NCI-H2227 (cell line): Measurements from ENCODE around the gene FAM209B.
"Not testable (repeated sequence)": the region's sequence is repeated elsewhere in the genome, so short reads cannot be mapped to it uniquely, and the experiment has no call there.

Experiments
- DNase-seq: peaks from one replicate; lab custom pipeline; 2025; ENCODE audit not compliant: unreplicated experiment; lab: John Stamatoyannopoulos, UW

The FAM209B gene

DNA sequence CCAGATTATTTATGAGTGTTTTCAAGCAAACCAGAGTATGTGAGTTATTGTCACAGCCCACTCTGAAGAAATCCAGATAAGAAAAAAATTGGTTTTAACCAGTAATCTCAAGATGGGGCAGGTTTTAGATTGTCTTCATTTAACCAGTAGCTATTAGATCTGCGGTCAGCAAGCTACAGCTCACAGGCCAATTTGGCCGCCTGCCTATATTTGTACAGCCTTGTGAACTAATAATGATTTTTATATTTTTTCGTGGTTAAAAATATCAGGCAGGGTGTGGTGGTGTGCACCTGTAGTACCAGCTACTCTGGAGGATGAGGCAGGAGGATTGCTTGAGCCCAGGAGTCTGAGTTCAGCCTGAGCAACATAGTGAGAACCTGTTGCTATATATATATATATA is 5.0 kb downstream of the FAM209B start:
- no peak for DNase-seq

DNA sequence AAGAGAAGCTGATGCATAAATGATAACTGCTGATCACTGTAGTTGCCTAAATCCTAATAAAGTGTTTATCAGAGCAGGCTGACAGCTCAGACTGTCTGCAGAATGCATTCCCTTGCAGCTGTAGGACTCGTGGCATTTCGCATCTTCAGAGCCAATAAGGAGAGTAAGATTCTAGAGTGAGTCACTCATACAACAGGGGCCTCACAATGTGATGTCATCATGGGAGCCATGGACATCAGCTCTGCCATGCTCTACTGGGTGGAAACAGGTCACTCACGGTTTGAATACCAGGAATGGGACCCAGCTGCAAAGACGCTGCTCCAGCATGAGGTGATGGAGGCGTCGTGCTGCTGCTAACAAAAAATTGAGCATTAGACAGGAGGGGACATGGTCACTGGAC is 7.4 kb downstream of the FAM209B start:
- DNase-seq, result no peak

DNA sequence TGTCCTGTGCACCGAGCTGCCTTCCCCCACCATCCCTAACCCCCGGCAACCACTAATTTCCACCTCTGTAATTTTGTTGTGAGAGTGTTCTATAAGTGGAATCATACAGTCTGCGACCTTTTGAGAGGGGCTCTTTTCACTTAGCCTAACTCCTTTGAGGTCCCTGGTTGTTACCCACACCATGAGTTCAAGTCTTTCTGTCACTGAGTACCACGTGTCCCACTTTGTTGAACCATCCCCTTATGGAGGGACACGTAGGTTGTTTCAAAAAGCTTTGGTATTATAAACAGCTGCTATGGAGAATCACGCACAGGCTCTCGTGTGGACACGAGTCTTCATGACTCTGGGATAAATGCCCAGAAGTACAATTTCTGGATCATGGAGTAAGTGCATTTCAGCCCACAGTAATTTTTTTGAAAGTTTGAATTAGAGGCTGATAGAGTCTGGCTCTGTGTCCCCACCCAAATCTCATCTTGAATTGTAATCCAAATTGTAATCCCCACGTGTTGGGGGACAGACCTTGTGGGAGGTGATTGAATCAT is 9.5 kb downstream of the FAM209B start:
- no peak for DNase-seq

DNA sequence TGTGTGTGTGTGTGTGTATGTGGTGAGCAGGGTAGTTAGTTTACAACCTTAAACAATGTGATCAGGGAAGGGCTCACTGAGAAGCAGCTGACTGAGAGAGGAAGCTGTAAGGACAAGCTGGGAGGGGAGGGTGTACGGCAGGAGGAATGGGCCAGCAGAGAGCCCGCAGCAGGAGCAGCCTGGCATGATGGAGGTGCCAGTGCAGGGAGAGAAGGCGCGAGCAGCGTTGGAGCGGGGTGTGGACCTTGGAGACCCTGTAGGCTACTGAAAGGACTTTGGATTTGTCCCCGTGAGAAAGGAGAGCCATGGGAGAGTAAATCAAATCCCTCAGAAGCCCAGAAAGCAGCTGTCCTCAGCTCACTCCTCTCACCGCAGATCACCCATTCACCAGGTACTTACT is 18.5 kb downstream of the FAM209B start:
- no peak for DNase-seq

DNA sequence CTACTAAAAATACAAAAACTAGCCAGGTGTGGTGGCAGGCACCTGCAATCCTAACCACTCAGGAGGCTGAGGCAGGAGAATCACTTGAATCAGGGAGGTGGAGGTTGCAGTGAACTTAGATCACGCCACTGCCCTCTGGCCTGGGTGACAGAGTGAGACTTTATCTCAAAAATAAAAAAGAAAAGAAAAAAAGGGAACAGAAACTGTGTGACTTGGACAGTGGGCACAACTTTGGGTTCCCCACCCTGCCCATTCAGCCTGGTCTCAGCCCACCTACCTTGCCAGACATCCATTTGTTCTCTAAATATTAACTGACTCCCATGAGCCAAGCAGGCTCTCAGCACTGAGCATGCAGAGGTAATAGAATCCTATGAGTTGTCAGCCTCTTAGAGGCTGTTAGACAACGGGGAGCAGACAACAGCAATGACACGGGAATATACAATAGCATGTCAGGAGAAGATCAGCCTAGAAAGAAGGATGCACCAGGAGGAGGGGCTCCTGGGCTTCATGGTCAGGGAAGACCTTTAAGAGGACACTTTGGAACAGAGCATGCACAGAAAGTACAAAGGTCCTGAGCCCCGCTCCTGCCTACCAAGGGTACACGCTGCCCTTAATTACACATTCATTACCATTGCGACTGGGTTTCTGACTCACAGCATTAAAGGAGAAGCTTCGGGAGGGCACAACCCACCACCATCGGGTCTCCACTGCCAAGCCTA is 20.0 kb downstream of the FAM209B start:
- DNase-seq, result no peak

DNA sequence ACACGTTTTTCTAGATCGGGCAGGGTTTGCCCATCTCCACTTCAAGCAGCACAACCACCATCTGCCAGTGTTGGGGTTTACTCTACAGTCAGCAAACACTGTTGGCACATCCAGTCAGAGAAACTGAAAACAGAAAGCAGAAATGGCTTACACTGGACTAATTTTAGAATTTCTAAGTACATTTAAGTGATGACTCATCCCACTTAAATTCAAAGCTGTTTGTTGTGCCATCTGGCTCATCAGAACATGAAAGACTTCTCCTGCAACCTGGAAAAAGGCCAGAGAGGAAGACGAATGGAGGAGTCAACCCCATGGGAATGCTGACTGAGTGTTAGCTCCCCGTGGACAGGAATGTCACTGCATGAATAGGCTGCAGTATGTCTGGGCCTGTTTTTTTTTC is 21.8 kb downstream of the FAM209B start:
- peak; percentile 73 for DNase-seq

DNA sequence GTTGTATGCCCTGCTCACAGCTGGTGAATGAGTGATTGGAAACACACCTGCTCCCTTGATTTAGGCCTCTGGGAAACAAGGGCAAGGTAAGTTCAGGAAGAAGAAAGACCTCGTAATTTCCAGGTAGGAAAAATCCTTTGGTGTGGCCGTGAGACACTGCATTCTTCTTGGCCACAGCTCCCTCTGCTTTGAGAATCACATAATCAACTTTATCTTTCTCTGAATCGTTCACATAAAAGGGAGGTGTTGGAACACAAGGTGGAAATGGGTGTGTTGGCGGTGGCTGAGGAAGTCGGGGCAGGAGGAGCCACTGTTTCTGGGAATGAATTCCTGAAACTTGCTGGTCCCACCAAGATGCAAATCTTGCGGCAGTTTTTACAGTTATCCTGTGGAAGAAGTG is 25.9 kb downstream of the FAM209B start:
- no peak for DNase-seq

DNA sequence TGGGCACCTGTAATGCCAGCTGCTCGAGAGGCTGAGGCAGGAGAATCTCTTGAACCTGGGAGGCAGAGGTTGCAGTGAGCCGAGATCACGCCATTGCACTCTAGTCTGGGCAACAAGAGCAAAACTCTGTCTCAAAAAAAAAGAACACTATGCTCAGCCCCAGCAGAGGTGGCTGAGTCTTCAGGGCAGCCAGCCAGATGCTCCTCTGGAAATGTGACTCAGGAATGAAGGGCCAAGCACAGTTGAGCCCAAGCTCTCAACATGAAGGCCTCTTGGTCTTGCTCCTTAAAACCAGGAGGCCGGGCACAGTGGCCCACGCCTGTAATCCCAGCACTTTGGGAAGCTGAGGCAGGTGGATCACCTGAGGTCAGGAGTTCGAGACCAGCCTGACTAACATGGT is 31.5 kb downstream of the FAM209B start:
- DNase-seq, result not testable (repeated sequence)

DNA sequence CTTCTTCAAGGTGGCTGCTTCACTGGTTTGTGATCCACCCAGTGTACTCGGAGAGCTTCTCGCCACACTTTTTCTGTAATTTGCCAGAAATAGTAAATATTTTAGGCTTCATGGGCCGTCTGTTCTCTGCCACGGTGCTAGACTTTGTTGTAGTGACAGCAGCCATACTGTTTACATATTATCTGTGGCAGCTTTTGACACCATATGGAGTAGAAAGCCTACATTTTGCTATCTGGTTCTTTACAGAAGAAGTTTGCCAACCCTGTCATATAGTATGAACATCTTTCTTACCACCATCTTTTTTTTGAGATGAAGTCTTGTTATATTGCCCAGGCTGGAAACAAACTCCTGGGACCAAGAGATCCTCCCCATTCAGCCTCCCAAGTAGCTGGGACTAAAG is 32.5 kb downstream of the FAM209B start:
- DNase-seq, result no peak

DNA sequence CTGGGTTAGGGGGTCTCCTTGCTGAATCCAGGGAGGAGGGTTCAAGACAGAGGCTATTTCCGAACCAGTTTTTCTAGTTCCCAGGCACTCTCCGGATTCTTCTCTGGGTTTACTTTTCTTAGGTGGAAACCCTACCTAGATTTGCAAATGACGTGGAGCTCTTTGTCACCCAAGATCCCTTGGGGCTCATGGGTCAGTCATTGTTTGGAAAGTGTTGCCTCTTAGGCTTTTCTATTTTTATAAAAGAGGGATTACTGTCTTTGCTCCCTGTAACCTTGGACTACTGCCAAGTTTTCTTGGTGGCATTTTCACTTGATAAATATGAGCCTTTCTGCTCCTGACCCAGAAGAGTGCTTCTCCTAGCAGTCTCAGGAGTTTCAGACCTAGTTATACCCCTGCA is 33.6 kb downstream of the FAM209B start:
- DNase-seq, result peak; percentile 73

DNA sequence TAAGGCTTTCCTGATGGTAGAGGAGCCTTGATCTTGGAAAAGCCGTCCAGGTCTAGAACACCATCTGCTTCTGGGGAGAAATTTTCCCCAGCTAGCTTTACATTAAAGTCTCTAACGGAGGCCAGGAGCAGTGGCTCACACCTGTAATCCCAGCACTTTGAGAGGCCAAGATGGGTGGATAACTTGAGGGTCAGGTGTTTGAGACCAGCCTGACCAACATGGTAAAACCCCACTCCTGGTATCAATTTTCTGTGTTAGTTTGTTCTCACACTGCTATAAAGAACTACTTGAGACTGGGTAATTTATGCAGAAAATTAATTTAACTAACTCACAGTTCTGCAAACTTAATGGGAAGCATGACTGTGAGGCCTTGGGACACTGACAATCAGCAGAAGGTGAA is 37.8 kb downstream of the FAM209B start:
- no peak for DNase-seq

DNA sequence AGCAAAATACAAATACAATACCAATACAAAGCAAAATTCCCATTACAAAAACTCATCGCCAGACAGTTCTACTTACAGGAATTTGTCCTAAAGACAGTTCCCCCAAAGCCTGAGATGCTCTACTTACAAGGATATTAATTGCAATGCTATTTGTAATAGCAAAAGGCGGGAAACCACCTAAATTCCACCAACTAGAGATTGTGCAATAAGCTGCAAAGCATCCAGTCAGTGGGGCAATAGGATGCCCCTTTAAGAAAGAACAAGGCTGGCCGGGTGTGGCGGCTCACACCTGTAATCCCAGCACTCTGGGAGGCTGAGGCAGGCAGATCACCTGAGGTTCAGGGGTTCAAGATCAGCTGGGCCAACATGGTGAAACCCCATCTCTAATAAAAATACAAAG is 39.1 kb downstream of the FAM209B start:
- no peak for DNase-seq

DNA sequence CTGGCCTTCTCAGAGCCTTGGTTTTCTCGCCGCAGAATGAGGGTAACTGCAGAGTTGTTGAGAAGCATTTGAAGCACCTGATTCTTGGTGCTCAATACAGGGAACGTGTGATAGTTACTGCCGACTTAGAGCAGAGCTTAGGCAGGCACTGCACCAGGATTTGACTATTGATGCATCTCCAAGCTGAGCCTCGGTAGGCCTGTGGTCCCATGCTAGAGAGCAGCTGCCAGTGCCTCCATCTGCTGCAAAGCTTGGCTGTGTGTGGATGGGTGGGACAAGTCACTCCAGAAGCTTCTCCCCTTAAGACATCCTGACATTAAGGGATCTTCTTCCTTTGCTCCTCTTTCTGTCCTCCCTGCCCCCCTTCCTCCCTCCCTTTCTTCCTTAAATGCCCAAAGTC is 40.9 kb downstream of the FAM209B start:
- DNase-seq, result no peak

DNA sequence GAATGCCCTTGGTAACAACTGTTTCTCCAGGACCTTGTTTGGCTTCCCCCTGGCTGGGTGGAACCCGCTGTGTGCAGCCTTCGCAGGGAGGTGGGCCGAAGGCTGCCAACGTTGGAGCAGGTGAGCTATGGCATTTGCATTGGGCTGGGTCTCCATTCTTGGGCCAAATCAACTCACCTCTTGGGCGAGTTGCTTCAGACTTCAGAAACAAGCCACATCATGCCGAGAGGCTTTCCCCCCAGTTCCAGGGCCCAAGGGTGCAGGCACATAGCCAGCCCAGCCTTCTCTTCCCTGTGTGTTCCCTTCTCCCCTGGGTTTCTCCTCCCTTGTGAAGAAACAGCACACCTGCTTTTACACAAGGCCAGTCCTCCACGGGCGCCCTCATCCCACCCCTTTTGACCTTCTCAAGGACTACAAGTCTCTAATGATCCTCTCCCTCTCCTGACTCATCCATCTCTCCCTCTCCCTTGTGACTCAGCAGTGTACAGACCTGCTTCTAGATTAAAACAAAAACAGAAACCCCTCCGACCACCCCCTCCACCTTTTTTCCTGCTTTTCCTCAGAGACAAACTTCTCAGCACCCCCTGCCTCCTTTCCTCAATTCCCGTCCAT is 41.6 kb downstream of the FAM209B start:
- DNase-seq, result no peak

DNA sequence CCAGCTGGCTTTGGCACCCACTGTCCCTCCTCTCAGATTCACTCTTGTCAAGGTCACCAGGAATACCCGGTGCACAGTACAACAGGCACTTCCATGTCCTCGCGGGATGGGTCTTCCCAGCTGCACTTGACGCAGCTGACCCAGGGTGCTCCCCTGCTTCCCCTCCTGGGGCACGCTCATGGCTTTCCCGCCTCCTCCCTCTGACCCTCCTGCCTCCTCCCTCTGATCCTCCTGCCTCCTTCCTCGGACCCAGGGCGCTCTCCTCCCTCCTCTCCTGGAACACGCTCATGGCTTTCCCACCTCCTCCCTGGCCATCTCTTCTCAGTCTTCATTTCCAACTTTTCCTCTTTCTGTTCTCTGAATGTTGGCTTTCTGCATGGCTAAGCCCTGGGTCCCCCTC is 42.1 kb downstream of the FAM209B start:
- DNase-seq, result no peak

DNA sequence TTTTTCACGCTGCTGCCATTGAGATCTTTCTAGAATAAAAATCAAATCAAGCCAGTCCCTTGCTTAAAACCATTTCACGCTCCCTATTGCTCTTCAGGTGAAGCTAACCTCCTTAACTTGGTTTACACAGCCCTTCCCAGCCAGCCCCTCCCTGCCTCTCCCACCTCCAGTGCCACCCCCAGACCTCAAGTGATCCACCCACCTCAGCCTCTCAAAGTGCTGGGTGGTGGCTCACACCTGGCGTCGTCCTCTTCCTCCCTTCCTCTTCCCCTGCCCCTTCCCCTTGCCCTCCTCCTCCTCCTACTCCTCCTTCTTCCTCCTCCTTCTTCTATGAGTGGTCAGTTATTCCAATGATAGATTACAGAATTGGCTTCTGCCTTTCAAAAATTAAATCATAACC is 42.9 kb downstream of the FAM209B start:
- DNase-seq, result no peak

DNA sequence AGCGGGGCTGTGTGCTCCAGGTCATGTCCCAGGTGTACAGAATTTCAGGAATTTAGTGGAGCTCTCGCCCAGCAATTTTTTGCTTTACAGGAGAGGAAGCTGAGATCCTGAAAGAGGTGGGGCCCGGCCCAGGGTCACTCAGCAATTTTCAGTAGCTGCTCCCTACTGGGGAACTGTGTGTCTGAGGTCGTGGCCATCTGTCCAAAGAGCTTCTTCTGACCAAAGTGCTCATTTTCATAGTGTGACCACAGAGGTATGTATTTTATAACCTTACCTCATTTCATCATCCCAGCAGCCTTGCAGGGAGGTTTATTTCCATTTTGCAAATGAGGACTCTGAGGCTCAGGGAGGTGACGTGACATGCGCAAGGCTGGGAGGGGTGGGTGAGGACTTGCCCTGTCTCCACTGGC is 46.3 kb downstream of the FAM209B start:
- DNase-seq, result no peak

DNA sequence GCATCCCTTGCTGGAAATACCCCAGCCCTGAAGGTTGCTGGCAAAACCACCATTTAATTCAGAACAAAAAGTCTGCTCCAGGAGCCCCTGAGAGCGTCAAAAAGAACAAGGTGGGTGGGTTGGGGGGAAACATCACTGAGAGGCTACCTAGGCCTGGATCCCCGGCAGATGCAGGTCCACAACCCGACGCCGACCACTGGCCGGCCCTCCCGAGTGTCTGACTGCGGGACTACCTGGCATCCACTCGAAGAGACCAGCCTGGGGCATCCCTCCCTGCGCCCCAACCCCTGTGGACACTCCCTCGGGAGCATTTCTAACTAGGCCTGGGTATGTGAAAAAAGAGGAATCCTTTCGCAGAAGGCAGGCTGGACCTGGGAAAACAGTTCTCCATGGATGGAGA is 47.2 kb downstream of the FAM209B start:
- DNase-seq, result no peak

DNA sequence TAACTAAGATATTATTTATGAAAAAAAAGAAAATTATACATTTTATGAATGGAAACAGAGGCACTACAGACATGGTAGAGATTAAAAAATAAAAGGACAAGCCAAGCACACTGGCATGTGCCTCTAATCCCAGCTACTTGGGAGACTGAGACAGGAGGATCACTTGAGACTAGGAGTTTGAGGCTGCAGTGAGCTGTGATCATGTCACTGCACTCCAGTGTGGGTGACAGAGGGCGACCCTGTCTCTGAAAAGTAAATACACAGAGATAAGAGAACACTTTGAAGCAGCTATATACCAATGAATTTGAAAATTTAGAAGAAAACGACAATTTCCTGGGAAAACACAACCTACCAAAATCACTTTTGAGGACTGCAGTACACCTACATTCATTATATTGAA is 48.7 kb downstream of the FAM209B start:
- no peak for DNase-seq

DNA sequence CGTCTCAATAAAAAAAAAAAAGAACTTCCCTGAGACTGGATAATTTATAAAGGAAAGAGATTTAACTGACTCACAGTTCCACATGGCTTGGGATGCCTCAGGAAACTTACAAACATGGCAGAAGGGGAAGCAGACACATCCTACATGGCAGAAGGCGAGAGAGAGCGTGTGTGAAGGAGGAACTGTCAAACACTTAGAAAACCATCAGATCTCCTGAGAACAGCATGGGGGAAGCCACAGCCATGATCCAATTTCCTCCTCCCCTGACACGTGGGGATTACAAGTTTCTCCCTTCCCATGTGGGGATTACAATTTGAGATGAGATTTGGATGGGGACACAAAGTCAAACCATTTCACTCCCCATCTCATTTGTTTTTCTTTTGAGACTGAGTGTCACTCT is 49.5 kb downstream of the FAM209B start:
- no peak for DNase-seq

DNA sequence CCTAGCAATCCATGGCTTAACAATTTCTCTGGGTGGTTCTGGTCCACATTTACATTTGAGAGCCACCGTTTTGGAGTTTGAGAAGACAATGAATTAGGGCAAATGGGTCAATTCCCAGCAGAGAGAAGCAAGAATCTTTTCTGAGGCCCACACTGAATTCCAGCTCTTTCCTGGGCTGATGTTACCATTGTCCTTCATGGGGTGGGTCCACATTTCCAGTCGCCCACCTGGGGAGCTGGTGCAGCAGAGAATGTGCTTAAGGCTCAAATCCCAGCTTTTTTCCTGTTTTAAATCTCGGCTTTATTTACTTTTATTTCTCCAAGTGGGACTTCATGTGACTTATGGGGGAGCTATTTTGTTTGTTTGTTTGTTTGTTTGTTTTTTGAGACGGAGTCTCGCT is 51.9 kb downstream of the FAM209B start:
- no peak for DNase-seq
